SK-N-MC (cell line): ENCODE data around the gene ADGRL1.
"Not testable (repeated sequence)": the region's sequence is repeated elsewhere in the genome, so short reads cannot be mapped to it uniquely, and the experiment has no call there.

Experiments
- DNase-seq: peaks from one replicate; pipeline ENCODE4 v3.0.0-alpha.2; 2011; ENCODE audit warnings: low read depth, low spot score
- H3K27ac ChIP-seq: fragments of 200-600 bp; sonication (generic); 2 replicates; pipeline ENCODE4 v1.5.1; 2016; ENCODE audit warnings: mixed run types
- H3K36me3 ChIP-seq: fragments of 200-600 bp; sonication (generic); 2 replicates; pipeline ENCODE4 v1.6.1; 2017; ENCODE audit warnings: antibody characterized with exemption, low read length, mixed read lengths; ENCODE audit not compliant: insufficient read depth
- H3K4me3 ChIP-seq: fragments of 200-600 bp; sonication (generic); 2 replicates; pipeline ENCODE4 v1.5.1; 2016
- H3K9ac ChIP-seq: fragments of 200-600 bp; sonication (generic); 2 replicates; pipeline ENCODE4 v1.8.0; 2017; ENCODE audit warnings: mixed run types, mixed read lengths; ENCODE audit not compliant: insufficient read length
- H3K9me3 ChIP-seq: fragments of 200-600 bp; sonication (generic); 2 replicates; pipeline ENCODE4 v1.6.1; 2017; ENCODE audit warnings: low read depth, mild to moderate bottlenecking, antibody characterized with exemption, low read length, moderate library complexity, mixed read lengths
- EZH2 ChIP-seq: fragments of 200-600 bp; sonication (generic); IDR thresholded peaks from one replicate; pipeline ENCODE4 v1.6.1; 2017; ENCODE audit warnings: antibody characterized with exemption
- FOXP2 ChIP-seq: optimal IDR thresholded peaks from 2 replicates; pipeline ENCODE3; 2011; ENCODE audit warnings: mild to moderate bottlenecking, moderate library complexity; ENCODE audit not compliant: insufficient read depth; ENCODE audit errors: extremely low read length, control extremely low read depth
- POLR2AphosphoS5 ChIP-seq: IDR thresholded peaks from 2 replicates; pipeline ENCODE4 v1.6.1; 2012; ENCODE audit warnings: mild to moderate bottlenecking, low read depth, low read length, borderline replicate concordance

Gene ADGRL1

DNA sequence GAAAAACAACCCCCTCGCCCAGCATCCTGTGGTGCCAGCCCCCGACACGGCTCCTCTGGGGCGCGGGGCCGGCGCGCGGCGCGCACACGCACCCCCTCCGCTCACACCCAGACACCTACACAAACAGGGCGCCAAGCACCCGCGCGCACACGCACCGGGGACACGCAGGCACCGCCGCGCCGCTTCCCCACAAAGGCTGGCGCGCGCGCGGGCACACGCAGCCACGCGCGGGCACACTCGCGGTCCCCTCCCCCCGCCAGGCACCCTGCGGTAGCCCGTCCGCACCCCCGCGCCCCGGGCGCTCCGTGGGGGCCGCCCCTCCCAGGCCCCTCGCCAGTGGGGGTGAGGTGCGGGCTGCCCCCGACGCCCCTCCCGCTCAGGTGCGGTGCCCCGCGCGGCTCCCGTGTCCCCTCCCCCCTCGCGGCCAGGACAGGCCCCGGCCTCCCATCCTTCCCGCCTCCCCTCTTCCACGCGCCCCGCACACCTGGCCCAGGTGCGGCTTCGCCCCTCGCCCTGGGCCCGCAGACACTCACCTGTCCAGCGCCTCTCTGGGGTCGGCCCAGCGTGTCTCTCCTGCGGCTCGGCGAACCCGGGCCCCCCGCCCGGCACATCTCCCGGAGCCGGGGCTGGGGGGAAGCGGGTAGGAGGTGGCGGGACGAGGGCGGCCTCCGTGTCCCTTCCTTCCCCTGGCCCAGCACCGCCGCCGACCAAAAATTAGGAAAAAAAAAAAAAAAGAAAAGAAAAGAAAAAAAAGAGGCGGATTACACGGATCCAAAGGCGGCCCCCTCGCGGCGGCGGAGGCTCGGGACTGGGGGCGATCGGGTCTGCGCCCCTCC, at the start of gene ADGRL1:
ADGRL1 (minus strand) TSS at position 718 of the 836 bp plus-strand sequence. CDS start 22,567 bp downstream, outside the sequence.
- peak within 1 kb of the TSS; percentile 95 for H3K27ac ChIP-seq
- H3K36me3 ChIP-seq, H3K9me3 ChIP-seq, DNase-seq: not testable (repeated sequence)
- peak within 1 kb of the TSS; percentile 81 for H3K4me3 ChIP-seq
- peak within 1 kb of the TSS; percentile 71 for H3K9ac ChIP-seq

DNA sequence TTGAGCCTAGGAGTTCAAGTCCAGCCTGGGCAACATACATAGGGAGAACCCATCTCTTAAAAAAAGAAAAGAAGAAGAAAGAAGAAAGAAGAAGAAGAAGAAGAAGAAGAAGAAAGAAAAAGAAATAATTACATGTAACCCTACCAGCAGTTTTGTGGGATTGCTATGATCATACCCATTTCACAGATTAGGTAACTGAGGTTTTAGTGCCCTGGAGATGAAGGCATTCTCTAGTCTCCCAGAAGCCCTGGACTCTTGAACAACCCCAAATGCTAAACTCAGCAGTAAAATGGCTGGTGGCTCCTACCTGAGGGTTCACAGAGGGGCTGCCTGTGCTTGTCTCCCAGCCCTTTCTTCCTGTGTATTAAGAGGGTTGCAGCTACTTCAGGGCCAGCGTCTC, 49.3 kb upstream of the ADGRL1 start:
- H3K4me3 ChIP-seq, H3K9ac ChIP-seq, DNase-seq, H3K9me3 ChIP-seq, H3K36me3 ChIP-seq, H3K27ac ChIP-seq: not testable (repeated sequence)

DNA sequence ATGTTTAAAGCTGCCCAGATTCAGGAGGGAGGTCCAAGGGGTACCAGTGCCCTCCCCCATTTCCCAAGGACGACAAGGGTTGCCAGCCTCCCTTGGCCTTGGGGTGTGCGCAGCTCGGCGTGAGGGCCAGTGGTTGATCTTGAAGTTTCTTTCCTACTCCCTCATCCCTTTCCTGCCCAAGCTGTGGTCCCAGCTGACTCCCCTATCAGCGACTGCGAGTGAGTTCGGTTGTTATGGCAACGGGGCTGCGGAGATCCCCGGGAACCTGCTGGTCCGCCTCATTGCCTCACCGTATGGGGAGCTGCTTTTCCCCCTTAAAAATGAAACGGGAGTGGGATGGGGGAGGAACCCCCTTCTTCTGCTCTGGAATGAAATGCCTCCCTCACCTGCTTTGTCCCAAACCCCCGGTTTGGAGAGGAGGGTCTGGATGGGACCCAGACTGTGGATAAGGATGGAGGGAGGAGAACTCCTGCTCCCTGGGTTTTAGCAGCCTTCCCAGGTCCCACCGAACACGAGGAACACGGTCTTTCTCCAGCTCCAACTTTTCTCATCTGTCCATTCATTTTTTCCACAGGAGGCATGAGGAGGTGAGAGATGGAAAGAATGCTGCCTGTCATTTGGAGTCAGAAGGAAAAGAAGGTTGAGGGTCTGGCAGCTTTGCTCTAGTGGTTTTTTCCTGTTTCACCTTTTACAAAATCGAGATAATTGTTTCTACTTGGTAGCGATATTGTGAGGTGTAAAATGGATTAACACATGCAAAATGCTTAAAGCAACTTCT, 48.0 kb upstream of the ADGRL1 start:
- not testable (repeated sequence) for H3K4me3 ChIP-seq, H3K36me3 ChIP-seq, H3K9ac ChIP-seq, H3K9me3 ChIP-seq, H3K27ac ChIP-seq, DNase-seq

DNA sequence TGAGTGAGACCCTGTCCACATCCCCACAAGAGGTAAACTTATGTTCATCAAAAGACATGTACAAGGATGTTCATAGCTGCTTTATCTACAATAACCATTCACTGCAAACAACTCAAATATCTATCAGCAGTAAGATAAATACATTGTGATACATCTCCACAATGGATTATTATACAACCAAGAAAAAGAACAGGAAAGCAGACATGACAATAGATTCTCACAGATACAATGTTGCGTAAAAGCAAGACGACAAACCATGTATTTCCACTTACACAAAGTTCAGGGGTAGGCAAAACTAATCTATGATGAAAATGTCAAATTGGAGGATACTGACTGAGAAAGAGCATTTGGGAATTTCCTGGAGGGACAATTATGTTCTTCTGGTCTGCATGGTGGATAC, 46.2 kb upstream of the ADGRL1 start:
- not testable (repeated sequence) for H3K4me3 ChIP-seq, DNase-seq, H3K27ac ChIP-seq

DNA sequence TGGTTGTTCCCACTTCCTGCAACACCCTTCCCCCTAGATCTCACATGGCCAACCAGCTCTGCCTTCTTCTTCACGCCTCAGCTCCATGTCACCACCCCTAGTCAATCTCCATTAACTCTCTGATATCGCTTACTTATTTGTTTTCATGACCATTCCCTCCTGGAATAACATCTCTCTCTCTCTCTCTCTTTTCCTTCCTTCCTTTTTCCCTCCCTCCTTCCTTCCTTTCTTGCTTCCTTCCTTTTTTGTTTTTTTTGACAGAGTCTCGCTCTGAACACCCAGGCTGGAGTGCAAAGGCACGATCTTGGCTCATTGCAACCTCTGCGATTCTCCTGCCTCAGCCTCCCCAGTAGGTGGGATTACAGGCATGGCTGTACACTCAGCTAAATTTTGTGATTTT, 44.9 kb upstream of the ADGRL1 start:
- no peak overlapping the region for H3K4me3 ChIP-seq
- 0 out of 2 replicates have a peak overlapping the region, but pooled peaks have one; percentile 46 for H3K27ac ChIP-seq
- no peaks in the 10 kb centered on the region for H3K9me3 ChIP-seq
- H3K9ac ChIP-seq: no peak overlapping the region
- H3K36me3 ChIP-seq: no peaks in the 10 kb centered on the region
- TF ChIP-seq POLR2AphosphoS5 (no peak), EZH2 (no peak), FOXP2 (no peak)
- no peak for DNase-seq

More for the DNA sequence above, 46.2 kb upstream of the ADGRL1 start:
- not testable (repeated sequence) for H3K9me3 ChIP-seq, H3K36me3 ChIP-seq, H3K9ac ChIP-seq

DNA sequence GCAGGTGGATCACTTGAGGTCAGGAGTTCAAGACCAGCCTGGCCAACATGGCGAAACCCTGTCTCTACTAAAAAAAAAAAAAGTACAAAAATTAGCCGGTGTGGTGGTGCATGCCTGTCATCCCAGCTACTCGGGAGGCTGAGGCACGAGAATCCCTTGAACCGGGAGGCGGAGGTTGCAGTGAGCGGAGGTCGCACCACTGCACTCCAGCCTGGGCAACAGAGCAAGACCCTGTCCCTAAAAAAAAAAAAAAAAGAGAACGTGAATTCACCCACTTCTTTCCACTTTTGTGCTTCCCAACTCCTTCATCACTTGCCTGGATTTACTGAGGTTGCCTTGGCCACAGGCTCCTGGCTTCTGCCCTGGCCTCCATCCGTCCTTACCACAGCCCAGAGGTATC, 44.3 kb upstream of the ADGRL1 start:
- H3K27ac ChIP-seq: 0 out of 2 replicates have a peak overlapping the region, but pooled peaks have one; percentile 46
- H3K36me3 ChIP-seq, H3K9me3 ChIP-seq, DNase-seq, H3K4me3 ChIP-seq, H3K9ac ChIP-seq: not testable (repeated sequence)

DNA sequence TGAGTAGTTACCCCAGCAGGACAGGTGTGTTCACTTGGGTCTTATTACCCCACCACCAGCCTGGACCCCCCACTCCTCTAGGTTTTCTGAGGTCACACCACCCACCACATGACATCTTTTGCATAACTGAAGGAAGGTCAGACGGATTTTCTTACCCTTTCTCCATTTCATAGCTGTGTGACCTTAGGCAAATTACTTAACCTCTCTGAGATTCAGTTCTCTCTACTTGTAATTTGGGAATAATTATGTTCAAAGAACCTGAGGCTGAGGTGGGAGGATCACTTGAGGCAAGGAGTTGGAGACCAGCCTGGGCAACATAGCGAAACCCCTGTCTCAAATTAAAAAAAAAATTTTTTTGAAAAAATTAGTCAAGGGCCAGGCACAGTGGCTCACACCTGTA, 43.9 kb upstream of the ADGRL1 start:
- H3K27ac ChIP-seq, H3K9me3 ChIP-seq, H3K9ac ChIP-seq, DNase-seq, H3K4me3 ChIP-seq, H3K36me3 ChIP-seq: not testable (repeated sequence)

DNA sequence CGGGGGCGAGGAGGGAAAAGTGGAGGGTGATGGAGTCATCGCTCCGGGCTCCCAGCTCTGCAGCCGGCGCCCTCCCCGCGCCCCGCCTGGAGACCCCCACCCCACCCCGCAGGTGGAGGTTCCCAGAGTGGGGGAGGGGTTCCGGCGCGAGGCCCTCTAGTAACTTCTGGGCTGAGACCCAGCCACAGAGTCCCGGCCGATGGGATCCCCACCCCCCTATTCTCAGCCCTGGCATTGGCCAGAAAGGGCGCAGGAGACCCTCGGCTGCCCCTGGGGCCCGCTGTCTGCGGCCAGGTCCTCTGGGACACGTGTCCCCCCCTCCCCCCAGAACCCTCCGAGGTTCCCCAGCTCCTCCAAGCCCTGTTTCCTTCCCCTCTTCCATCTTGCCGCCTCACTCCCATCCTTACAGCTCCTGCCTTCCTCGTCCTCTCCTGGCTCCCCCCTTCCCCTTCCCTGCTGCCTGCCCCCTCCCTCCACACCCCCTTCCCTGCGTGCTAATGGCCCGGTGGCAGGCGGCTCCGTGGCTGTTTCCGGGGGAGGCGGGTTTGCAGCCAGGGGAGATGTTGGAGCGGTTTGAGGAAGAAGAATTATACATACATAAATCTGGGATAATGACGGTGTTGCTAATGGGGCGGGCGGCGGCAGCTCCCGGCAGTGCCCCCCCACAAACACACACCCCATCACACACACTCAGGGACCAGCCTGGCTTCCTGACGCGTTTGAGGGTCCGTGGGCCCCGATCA, 43.2 kb upstream of the ADGRL1 start:
- DNase-seq, H3K9me3 ChIP-seq, H3K36me3 ChIP-seq: not testable (repeated sequence)
- peak overlapping the region; percentile 81 for H3K4me3 ChIP-seq
- peak overlapping the region; percentile 85; the same call in 1 of the 2 replicates for H3K27ac ChIP-seq
- H3K9ac ChIP-seq: peak overlapping the region; percentile 71
- peak; percentile 35; the same call in 1 of the 2 replicates for TF ChIP-seq POLR2AphosphoS5

DNA sequence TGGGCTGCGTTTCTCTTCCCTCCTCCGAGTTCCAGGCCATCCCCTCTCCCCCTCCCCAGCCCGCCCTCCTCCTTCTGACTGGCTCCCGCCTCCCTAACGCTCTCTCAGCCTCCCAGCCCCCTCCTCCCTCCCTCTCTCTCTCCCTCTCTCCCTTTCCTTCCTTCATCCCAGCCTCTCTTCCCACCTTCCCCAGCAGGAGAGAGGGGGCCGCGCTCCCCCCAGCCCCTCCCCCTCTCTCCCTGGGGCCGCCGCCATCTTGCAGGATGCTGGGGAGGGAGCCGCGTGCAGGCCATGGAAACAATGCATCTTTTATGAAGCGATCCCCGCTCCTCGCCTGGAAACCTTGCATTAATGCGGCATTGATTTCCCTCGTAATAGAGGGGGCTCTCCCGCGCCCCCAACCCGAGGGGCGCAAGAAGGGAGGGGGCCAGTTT, 42.6 kb upstream of the ADGRL1 start:
- Histone ChIP-seq H3K27ac (peak overlapping the region; percentile 85; the same call in 1 of the 2 replicates), H3K9ac (peak overlapping the region; percentile 71), H3K9me3 (no peaks in the 10 kb centered on the region), H3K36me3 (no peaks in the 10 kb centered on the region), H3K4me3 (peak overlapping the region; percentile 81)
- TF ChIP-seq POLR2AphosphoS5: peak; percentile 43; the same call in 1 of the 2 replicates
- TF ChIP-seq FOXP2: no peak
- peak; percentile 66 for DNase-seq

DNA sequence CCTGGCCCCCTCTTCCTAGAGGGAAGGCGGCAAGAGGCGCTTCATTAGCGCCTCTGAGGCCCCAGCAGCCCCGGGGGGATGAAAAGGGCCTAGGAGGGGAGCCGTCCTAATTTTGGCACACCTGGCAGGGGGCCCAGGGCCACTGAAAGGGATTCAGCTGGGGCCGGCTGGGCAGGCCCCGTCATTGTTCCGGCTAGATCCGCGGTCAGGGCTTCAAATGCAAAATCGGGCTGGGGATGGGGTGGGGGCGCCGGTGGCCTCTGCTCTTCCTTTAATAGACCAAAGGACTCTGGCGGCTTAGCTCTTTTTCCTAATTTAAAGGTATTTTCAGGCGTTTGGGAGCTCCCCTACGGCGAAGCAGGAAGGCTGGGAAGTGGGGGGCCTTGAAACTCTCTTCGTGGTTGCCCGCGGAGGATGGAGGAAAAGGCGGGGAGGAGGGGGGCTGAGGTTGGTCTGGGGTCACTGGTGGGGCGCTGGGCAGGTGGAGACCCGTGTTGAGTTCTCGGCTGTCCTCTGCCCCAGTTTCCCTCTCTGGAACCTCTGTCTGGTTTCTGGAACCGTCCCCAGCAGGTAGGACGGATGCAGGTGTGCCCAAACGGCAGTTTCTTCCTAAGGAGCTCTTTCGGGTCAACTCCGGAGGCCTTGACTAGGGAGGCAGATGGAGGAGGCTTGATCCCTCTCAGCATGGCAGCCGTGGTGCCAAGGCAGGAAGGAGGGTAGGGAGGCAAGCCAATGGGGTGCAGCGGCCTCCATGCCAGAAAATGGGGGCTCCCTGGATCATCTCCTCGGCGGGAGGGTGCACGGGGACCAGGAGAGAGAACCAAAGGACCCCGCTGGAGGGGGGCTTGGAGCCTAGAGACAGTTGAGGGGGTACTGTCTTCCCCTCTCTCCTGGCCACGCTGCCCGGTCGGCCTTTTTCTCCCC, 41.8 kb upstream of the ADGRL1 start:
- not testable (repeated sequence) for H3K9me3 ChIP-seq, H3K36me3 ChIP-seq, H3K9ac ChIP-seq, DNase-seq
- peak overlapping the region; percentile 71 for H3K4me3 ChIP-seq
- H3K27ac ChIP-seq: peak overlapping the region; percentile 71

DNA sequence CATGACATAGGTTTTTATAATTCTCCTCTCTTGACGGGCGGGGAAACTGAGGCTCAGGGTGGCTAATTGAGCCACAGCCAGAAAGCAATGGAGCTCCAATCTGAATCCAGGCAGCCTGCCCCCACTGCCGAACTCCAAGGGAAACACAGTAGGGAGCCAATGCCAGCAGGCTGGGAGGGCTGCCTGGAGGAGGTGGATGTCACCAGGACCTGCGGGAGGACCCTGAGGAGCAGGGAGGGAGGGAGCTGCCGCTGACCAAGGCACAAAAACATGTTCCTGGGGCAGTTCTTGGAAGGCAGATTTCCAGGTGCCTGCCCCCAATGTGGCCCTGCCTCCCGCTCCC, 41.2 kb upstream of the ADGRL1 start:
- not testable (repeated sequence) for H3K9me3 ChIP-seq, H3K9ac ChIP-seq, DNase-seq, H3K36me3 ChIP-seq
- peak overlapping the region; percentile 71 for H3K4me3 ChIP-seq
- H3K27ac ChIP-seq: peak overlapping the region; percentile 71

DNA sequence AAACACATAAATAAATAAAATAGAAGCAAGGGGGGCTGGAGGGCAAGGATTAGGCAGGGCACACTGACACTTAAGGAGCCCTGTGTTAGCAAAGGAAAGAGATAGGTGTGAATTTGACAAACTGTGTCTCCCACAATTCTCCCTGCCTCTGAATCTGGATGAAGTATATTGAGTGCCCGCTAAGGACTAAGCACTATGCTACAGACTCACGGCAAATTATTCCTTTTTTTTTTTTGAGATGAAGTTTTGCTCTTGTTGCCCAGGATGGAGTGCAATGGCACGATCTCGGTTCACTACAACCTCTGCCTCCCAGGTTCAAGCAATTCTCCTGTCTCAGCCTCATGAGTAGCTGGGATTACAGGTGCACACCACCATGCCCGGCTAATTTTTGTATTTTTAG, 38.4 kb upstream of the ADGRL1 start:
- not testable (repeated sequence) for DNase-seq, H3K9ac ChIP-seq, H3K36me3 ChIP-seq, H3K9me3 ChIP-seq, H3K4me3 ChIP-seq, H3K27ac ChIP-seq
